C4-2B (cell line): ENCODE results near the gene RBBP5.

Experiments
- CTCF ChIP-seq: fragments of 450-650 bp; conservative IDR thresholded peaks from 2 replicates; pipeline ENCODE4 v1.5.1; 2017; ENCODE audit warnings: mild to moderate bottlenecking
- ZFX ChIP-seq: fragments of 450-650 bp; IDR thresholded peaks from 2 replicates; pipeline ENCODE4 v1.6.1; 2017

GRCh38 chr1:205152505-205152904, 30.7 kb upstream of the RBBP5 start:
- no peak for TF ChIP-seq CTCF
- no peak for TF ChIP-seq ZFX
